ENCODE results near the gene SNX17. TPM values are rescaled to one million over a fixed set of nuclear protein-coding genes. Genes with fewer than 3 reads are reported as not detected.

Gene SNX17
- total and polyA plus RNA-seq, 2 of the 4 experiments (the other 2 are of a cell fraction), result 102 to 130 TPM

GRCh38 chr2:27336173-27336572, 34.2 kb upstream of the SNX17 start:
- H3K4me1 ChIP-seq (ENCODE audit: control insufficient read depth, insufficient read depth, low read length), result no peaks in the 10 kb centered on the region
- in situ Hi-C loops (cut with MboI; ENCODE audit: low sequenced_read_pairs) (no loop called here), intact Hi-C loops (cut with micrococcal nuclease) (no loop called here), dilution Hi-C loops (cut with HindIII; ENCODE audit: low sequenced_read_pairs, unreplicated experiment) (no loop called here)
- no peak overlapping the region for H2BK20ac ChIP-seq (ENCODE audit: low read depth, low read length)
- H4K5ac ChIP-seq (ENCODE audit: low read depth, low read length), result no peak overlapping the region
- H3K9me3 ChIP-seq (ENCODE audit: control insufficient read depth, insufficient read depth, low read length), result no peaks in the 10 kb centered on the region
- ChIA-PET POLR2A (ENCODE audit: unreplicated experiment) (no interaction called here), CTCF (no interaction called here)
- no peak overlapping the region for H3K27ac ChIP-seq (ENCODE audit: insufficient read depth, low read length)
- H3K14ac ChIP-seq (replicated peaks; ENCODE audit: low read depth, low read length), result no peak overlapping the region
- H3K36me3 ChIP-seq (ENCODE audit: control insufficient read depth, insufficient read depth, low read length), result peaks cover 44% of the 10 kb centered on the region
- no peak overlapping the region for H3K4ac ChIP-seq (ENCODE audit: low read depth, low read length)
- H2AFZ ChIP-seq (replicated peaks; ENCODE audit: low read length, poor library complexity), result no peak overlapping the region
- no peak overlapping the region for H2AK9ac ChIP-seq (replicated peaks; ENCODE audit: low read depth, low read length, poor library complexity)
- H2BK15ac ChIP-seq (ENCODE audit: low read depth, low read length), result no peak overlapping the region
- H2BK5ac ChIP-seq (ENCODE audit: low read depth, low read length, poor library complexity, severe bottlenecking), result no peak overlapping the region
- H4K8ac ChIP-seq (ENCODE audit: low read depth in 2 of 2, low read length in 2 of 2), result no peak overlapping the region
- H2BK120ac ChIP-seq (ENCODE audit: low read depth, low read length), result no peak overlapping the region
- H3K4me3 ChIP-seq (ENCODE audit: insufficient read depth, low read depth, low read length), result no peak overlapping the region
- no peak overlapping the region for H3K56ac ChIP-seq (ENCODE audit: extremely low read depth, insufficient read depth, low read length)
- H4K91ac ChIP-seq (ENCODE audit: insufficient read depth, low read depth, low read length), result no peak overlapping the region
- 96% methylated on average over 5 of the region's 7 CpGs; no CpG with 5 or more reads in 1 of the 2 experiments for WGBS, 2 experiments (ENCODE audit: extremely low coverage in 2 of 2, insufficient read length in 1 of 2)
- no peak for TF ChIP-seq MXI1 (IDR thresholded peaks at IDR 0.05; ENCODE audit: borderline replicate concordance, low read depth, low read length)
- no peak for TF ChIP-seq POLR2A (IDR thresholded peaks at IDR 0.05; ENCODE audit: low read depth, low read length)
- no peak for TF ChIP-seq CTCF (conservative IDR thresholded peaks at IDR 0.05; ENCODE audit: low read depth, low read length)
- no peak for TF ChIP-seq RAD21 (IDR thresholded peaks at IDR 0.05; ENCODE audit: low read length)
- TF ChIP-seq RFX5 (IDR thresholded peaks at IDR 0.05; ENCODE audit: low read depth, low read length), result no peak
- no peak for TF ChIP-seq ELK1 (IDR thresholded peaks at IDR 0.05; ENCODE audit: borderline replicate concordance, low read depth, low read length)
- H3K18ac ChIP-seq (ENCODE audit: low read depth, low read length), result no peak overlapping the region
- H3K79me1 ChIP-seq (ENCODE audit: low read depth in 1 of 2, low read length in 2 of 2), result peaks cover 0 to 3% of the 10 kb centered on the region in 2 experiments; a peak in 1 of 4 replicates
- no peaks in the 10 kb centered on the region for H3K27me3 ChIP-seq (ENCODE audit: control insufficient read depth, insufficient read depth, low read length)
- no peak for DNase-seq
- H3K9ac ChIP-seq (ENCODE audit: low read depth, low read length), result no peak overlapping the region
- H4K20me1 ChIP-seq (ENCODE audit: insufficient read depth, low read length), result no peaks in the 10 kb centered on the region
- no TSS peak for BruUV-seq (replicated peaks)
- H3K23ac ChIP-seq (ENCODE audit: low read depth, low read length), result no peak overlapping the region
- H3K9me1 ChIP-seq (ENCODE audit: insufficient read depth, low read length), result no peaks in the 10 kb centered on the region
- ATAC-seq (ENCODE audit: low read depth), result no peak
- no peak overlapping the region for H2AK5ac ChIP-seq (ENCODE audit: low read depth, low read length)
- no peak overlapping the region for H3K4me2 ChIP-seq (ENCODE audit: low read depth, low read length)

Data from IMR-90 (cell line).